GF-D8 (cell line): ENCODE measurements around the gene HDAC4.
A peak's percentile ranks its signal among the peaks of the same experiment; 100 is the strongest.

ENCODE experiments used
- DNase-seq: peaks from one replicate; lab custom pipeline; 2025; lab: John Stamatoyannopoulos, UW

The HDAC4 gene

DNA sequence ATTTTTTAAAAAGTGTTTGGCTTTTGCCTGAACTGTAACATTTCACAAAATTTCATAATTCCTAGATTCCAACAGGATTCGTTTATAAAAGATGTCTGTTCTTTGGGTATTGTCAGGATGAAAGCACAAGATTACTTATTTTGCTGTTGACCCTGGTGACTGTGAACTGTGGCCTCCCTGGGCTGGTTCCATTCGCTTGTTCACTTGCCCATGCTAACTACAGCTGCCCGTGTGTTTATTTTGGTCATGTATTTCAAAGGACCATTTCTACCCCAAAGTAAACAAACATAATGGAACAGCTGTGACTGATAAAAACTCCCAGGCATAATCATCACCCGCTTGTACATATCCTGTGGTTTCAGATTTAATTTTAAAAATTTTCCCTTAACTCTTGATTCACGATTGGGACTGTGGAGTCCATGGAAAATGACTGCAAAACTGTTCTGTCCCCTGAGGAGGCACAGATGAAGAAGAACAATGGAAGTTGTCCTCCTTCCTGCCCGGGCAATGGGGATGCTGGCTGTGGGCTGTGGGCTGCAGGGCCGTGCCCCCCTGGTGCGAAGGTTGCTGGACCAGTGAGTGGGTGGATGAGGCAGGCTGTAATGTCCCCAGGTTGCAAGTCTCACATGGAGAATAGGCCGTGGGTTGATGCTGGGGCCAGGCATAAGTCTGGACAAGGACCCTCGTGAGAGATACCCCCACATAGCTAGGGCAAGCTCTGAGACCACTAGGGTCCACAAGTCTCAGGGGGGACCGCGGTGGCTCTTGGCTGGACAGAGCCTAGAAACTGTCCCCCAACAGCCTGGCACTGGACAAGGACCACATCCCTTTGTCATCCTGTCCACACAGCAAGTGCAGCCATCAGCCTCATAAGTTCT, 28.9 kb upstream of the HDAC4 start:
- DNase-seq, result no peak

- DNase-seq, result no peak
Measured at GRCh38 chr2:239425631-239426030, 24.8 kb upstream of the HDAC4 start.

- no peak for DNase-seq
Measured at GRCh38 chr2:239424337-239425045, 23.7 kb upstream of the HDAC4 start.

DNA sequence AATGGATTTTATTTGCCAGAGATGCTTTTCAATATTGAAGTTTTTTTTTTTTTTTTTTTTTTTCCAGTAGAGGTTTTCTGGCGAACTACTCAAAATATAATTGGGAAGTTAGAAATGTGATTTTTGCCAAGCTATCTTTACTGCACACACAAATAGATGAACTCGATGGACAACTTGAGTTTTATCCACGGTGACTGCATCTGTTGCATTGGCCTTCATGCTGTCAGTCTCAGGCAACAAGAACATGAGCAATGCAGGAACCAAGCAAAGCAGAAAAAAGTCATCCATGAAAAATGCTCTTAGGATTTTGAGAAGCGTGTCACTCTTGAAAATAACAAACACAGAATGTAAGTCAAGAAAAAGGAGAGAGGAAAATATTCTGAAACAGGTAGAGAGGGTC, 22.7 kb upstream of the HDAC4 start:
- DNase-seq, result no peak

DNA sequence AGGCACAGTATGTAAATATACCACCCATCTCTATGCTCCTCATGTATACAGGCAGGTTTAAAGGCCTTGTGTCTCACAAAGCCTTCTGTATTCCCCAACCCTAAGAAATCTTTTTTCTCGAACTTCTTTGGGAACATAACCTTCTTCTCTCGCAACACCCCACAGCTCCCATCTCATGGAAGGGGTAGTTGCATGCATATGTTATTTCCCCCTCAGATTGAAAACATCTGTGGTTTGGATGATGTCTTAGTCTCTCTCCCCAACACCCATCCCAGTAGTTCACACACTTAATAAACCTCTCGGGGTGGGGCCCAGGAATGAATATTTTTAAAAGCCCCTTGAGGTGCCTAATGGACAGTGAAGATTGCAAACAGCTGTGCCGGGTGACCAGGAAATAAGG, 21.0 kb upstream of the HDAC4 start:
- no peak for DNase-seq

- no peak for DNase-seq
Measured at GRCh38 chr2:239420082-239420481, 19.3 kb upstream of the HDAC4 start.

GRCh38 chr2:239418918-239419317, 18.1 kb upstream of the HDAC4 start:
- DNase-seq, result no peak

- DNase-seq, result no peak
Measured at GRCh38 chr2:239412905-239413603, 12.2 kb upstream of the HDAC4 start.

DNA sequence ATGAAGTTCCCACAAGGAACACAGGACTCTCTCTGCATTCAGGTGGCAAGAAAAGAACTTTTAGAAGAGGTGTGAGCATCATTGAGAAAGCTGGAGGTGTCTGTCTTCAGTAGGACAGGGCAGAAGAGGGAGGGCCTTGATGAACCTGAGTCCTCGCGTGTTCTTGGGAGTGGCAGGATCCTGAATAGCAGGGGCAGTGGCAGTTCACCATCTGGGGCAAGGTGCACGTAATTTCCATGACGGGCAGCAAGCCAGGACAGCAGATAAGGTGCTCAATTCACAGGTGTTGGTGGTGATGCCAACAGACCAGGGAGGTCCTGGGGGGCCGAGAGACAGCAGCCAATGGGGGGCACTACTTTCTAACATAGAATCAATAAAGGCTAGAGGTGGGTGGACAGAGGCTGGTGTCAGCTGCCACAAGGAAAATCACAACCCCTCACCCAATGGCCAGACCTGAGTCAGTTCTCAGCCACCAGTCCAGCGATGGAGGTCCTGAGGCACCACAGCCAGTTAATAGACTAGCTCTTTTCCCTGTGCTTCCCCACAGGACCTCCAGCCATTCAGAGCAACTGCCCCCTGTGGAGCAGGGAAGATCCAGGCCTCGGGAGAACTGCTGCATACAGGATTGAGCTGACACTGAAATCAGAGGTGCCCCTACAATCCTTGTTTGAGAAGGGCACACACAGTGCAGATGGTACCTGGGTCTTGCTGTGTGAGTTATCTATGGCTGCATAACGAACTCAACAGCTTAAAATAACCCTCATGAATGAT, 10.9 kb upstream of the HDAC4 start:
- DNase-seq, result no peak

- no peak for DNase-seq
Measured at GRCh38 chr2:239411117-239411516, 10.3 kb upstream of the HDAC4 start.

GRCh38 chr2:239409976-239410375, 9.2 kb upstream of the HDAC4 start:
- no peak for DNase-seq

DNA sequence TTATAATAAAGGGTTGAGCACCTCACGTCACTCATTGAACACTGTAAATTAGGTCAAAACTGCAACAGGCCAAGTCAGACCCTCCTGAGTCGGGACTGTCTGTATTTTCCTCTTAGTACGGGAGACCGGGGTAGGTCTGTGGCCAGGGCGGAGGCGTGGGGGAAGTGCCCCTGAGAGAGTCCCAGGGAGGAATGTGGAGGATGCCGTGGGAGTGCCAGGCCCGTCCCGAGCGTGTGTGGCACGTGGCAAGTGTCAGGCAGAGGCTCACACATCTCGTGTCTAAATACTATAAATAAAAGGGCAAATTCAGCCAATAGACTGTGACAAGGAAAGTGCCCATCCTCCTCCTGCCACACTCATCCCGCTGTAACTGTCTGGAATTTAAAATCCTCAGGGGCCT, 6.3 kb upstream of the HDAC4 start:
- DNase-seq, result no peak

DNA sequence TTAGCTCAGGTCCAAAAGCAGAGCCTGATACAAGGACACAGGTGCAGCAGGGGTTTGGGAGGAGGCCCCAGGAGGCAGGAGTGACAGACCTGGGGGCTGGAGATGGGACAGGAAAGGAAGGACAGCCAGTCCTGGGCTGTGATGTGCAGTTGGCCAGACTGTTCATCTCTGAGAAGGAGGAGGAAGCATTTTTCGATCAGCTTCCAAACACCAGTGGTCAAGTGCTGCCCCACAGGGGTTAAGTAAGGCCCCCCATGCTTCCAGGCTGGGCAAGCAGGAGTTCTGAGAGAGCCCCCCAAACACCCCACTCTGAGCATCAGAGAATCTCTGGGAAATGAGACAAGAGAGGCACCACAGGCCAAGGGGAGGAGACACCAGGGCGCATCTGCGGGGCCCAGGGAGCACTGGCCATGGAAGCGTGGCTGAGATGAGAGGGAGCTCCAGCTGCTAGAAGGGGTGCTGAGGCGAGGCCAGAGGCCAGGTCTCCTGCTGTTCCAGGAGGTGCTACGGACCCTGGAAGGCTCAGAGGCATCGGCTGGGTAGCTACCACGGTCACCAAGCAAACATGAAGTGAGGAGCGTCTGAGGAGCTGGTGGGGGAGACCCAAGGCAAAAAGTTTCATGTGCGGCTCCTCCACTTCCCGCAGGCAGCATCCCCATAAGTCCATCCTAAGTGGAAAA, 5.6 kb upstream of the HDAC4 start:
- DNase-seq, result no peak

DNA sequence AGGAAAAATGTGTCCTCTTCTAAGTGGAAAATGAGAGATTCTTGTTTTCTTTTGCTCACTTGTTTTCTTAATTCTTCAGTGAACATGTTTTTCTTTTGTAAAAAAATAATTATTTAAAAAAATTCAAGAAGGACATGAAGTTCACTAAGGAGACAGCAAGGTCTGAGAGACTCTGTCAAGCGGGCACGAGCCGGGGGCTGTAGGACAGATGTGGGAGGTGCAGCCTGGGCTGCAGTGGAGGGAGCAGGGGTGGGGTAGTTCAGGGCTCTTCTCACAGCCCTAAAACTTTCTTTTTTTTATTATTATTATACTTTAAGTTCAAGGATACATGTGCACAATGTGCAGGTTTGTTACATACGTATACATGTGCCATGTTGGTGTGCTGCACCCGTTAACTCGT, 4.3 kb upstream of the HDAC4 start:
- DNase-seq, result no peak

DNA sequence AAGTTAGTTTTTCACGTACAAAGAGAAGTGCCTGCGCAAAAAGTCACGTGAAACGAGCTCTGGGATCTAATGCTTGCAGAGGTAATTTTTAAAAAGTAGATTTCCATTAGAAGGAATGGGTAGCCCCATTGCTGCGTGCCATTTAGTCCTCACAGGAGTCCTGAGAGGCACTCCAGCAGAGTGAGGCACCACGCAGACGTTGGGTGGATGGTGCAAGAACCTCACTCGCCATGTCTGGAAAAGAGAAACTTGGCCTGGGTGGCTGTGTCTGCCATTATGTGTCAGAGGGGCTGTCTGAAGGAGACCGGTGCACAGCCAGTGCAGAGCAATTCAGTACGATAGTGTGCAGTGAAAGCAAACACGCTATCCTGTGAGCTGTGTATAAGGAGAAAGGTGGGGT, 1.8 kb upstream of the HDAC4 start:
- DNase-seq, result no peak

- DNase-seq, result peak; percentile 53
Measured at GRCh38 chr2:239401881-239402233, 1.0 kb upstream of the HDAC4 start.

DNA sequence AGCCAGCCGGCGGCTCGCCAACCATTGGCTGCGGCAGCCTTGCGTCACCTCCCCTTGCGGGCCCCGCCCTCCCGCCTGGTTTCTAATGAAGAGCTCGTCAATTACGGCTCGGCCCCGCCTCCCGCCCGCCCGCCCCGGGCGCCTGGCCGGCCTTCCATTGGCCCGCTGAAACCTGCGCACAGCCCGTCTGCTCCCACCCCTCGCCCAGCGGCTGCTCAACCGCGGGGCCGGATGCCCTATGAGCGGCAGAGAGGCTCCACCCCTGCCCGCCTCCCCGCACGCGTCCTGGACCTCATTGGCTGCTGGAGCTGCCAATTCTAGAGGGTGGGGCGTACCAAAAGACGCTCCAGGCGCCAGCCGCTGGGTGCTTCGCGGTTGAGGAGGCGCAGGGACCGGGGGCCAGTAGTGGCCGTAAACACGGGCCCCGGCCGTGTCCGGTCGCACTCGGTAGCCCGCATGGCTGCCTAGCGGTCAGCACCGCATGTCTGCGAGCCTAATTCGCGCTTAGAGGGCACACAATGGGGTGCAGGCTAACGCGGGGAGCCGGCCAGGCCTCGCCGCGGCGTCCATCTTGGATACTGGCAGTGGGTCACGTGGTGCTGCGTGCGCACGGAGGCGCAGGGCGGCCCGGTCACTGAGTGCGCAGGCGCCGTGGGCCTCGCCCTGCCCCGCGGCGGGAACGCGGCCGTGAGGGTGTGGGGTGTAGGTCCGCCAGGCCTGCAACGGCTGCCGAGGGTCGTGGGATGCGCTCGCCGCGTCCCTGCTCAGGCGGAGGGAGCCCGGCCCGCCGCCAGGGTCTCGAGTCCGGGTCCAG, 454 bp upstream of the HDAC4 start:
- DNase-seq, result peak; percentile 96

GRCh38 chr2:239399921-239400595, 762 bp downstream of the HDAC4 start:
- DNase-seq, result no peak

GRCh38 chr2:239399433-239399920, 1.3 kb downstream of the HDAC4 start:
- no peak for DNase-seq

DNA sequence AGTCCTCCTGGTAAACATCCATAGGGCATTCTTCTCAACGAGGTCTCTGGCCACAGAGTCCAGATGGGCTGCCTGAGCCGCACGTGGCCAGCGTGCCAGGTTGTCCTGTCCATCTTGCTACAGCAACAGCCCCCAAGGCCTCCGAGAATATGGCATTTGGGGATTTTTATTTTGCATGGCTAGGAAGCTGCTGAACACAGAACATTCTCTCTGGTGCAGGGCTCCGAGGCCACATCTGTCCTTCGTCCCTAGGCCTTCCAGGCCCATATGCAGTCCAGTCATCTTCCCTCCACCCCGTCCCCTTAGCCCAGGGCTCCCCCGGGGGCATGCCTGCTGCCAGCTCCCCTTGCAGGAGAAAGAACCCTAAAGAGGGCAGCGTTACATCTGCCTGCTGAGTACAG, 2.3 kb downstream of the HDAC4 start:
- no peak for DNase-seq
